ENCODE measurements around the gene ZNRD2.

Gene ZNRD2

DNA sequence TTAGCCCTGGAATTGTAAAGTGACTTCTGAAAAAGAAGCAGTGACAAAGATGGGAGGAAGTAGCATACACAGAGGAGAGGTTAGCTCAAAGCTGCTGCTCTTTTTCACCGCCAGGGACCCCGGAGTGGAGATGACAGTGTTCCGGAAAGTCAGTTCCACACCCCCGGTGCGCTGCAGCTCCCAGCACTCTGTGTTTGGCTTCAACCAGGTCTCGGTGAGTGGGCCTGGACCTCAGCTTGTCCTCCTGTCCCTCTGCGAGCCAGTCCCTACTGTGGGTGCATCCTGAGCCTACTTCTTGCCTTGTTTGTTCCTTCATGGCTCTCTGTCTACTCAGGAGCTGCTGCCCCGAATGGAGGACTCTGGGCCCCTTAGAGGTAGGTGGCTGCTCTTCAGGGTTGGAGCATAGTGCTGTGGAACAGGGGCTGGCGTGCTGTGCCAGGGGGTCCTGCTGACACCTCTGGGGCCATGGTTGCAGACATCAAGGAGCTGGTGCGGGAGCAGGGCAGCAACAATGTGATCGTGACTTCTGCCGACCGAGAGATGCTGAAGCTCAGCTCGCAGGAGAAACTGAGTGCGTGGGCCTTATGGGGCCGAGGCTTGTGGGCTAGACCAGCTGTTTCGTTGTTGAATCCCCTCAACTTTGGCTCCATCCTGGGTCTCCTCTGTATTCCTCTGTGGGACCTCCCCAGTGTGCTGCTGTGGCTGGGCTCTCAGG is 47.0 kb downstream of the ZNRD2 start:
- TF ChIP-seq, protein P1, sequence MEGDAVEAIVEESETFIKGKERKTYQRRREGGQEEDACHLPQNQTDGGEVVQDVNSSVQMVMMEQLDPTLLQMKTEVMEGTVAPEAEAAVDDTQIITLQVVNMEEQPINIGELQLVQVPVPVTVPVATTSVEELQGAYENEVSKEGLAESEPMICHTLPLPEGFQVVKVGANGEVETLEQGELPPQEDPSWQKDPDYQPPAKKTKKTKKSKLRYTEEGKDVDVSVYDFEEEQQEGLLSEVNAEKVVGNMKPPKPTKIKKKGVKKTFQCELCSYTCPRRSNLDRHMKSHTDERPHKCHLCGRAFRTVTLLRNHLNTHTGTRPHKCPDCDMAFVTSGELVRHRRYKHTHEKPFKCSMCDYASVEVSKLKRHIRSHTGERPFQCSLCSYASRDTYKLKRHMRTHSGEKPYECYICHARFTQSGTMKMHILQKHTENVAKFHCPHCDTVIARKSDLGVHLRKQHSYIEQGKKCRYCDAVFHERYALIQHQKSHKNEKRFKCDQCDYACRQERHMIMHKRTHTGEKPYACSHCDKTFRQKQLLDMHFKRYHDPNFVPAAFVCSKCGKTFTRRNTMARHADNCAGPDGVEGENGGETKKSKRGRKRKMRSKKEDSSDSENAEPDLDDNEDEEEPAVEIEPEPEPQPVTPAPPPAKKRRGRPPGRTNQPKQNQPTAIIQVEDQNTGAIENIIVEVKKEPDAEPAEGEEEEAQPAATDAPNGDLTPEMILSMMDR (IDR thresholded peaks at IDR 0.05; ENCODE audit: unreplicated experiment in 3 of 3): no peak
- Mint-ChIP-seq H3K4me1 (peaks cover 16% of the 10 kb centered on the region), H3K4me3 (peak overlapping the region; percentile 90 to 97 (median 95)), H3K27me3 (ENCODE audit: low read depth) (no peaks in the 10 kb centered on the region), H3K27ac (no peak overlapping the region), H3K9me3 (no peaks in the 10 kb centered on the region), H3K36me3 (ENCODE audit: low read depth) (peaks cover 14% of the 10 kb centered on the region)

DNA sequence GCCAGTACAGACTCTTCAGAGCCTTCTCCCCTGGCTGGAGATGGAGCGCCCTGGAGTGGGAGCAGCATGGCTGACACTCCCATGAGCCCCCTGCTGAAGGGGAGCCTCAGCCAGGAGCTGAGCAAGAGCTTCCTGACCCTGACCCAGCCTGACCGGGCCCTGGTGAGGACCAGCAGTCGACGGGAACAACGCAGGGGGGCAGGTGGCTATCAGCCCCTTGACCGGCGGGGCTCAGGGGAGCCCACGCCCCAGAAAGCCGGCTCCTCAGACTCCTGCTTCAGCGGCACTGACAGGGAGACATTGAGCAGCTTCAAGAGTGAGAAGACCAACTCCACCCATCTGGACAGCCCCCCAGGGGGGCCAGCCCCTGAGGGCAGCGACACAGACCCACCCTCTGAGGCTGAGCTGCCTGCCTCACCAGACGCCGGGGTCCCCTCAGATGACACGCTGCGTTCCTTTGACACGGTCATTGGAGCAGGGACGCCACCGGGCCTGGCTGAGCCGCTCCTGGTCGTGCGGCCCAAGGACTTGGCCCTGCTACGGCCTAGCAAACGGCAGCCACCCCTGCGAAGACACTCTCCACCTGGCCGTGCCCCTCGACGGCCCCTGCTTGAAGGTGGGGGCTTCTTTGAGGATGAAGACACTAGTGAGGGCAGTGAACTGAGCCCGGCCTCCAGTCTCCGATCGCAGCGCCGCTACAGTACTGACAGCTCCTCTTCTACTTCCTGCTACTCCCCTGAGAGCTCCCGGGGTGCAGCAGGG is 47.9 kb downstream of the ZNRD2 start:
- Mint-ChIP-seq H3K27me3 (ENCODE audit: low read depth) (no peaks in the 10 kb centered on the region), H3K36me3 (ENCODE audit: low read depth) (peaks cover 18% of the 10 kb centered on the region), H3K27ac (no peak overlapping the region), H3K4me3 (peak overlapping the region; percentile 90 to 97 (median 95)), H3K9me3 (no peaks in the 10 kb centered on the region), H3K4me1 (peaks cover 12% of the 10 kb centered on the region)
- TF ChIP-seq, protein P1 (IDR thresholded peaks at IDR 0.05; ENCODE audit: unreplicated experiment in 3 of 3): no peak

DNA sequence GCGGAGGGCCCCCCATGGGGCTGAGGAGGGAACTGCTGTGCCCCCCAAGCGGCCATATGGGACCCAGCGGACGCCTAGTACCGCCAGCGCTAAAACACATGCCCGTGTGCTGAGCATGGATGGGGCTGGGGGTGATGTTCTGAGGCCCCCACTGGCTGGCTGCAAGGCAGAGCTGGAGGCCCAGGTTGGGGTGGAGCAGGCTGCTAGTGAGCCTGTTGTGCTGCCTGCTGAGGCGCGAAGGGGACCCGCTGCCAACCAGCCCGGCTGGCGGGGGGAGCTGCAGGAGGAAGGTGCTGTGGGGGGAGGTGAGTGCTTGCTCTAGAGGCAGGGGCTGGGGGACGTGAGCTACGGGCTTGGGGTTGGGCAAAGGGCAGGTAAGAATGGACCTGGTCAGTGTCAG is 48.5 kb downstream of the ZNRD2 start:
- H3K4me3 Mint-ChIP-seq: peak overlapping the region; percentile 43 to 73 (median 72)
- H3K27ac Mint-ChIP-seq: no peak overlapping the region
- TF ChIP-seq, protein P1 (IDR thresholded peaks at IDR 0.05; ENCODE audit: unreplicated experiment in 3 of 3): no peak
- H3K4me1 Mint-ChIP-seq: peaks cover 12% of the 10 kb centered on the region
- no peaks in the 10 kb centered on the region for H3K9me3 Mint-ChIP-seq
- H3K36me3 Mint-ChIP-seq (ENCODE audit: low read depth): peaks cover 18% of the 10 kb centered on the region
- H3K27me3 Mint-ChIP-seq (ENCODE audit: low read depth): no peaks in the 10 kb centered on the region

DNA sequence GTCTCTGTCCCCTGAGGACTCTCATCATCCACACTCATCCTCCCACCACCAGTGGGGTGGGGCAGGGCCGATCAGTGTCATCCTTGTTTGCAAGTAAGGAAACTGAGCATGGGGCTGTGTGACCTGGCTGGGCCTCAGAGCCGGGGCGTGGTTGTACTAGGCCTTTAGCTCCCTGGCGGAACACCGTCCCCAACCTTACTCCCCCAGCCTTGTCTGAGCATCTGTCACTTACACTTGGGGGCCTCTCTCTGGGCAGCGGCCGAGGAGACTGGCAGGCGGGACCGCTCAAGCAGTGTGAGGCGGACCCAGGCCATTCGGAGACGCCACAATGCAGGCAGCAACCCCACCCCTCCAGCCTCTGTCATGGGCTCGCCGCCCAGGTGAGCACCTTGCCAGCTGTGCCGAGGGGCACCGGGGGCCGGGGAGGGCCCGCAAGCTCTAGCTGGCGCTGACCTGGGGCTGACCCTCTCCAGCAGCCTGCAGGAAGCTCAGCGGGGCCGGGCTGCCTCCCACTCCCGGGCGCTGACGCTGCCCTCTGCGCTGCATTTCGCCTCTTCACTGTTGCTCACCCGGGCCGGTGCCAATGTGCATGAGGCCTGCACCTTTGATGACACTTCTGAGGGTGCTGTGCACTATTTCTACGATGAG is 49.1 kb downstream of the ZNRD2 start:
- TF ChIP-seq, protein P1 (IDR thresholded peaks at IDR 0.05; ENCODE audit: unreplicated experiment in 3 of 3): no peak
- no peak overlapping the region for H3K27ac Mint-ChIP-seq
- H3K36me3 Mint-ChIP-seq (ENCODE audit: low read depth): peaks cover 21% of the 10 kb centered on the region
- H3K4me1 Mint-ChIP-seq: peaks cover 12% of the 10 kb centered on the region
- H3K27me3 Mint-ChIP-seq (ENCODE audit: low read depth): no peaks in the 10 kb centered on the region
- H3K9me3 Mint-ChIP-seq: no peaks in the 10 kb centered on the region
- peak overlapping the region; percentile 52 to 73 (median 72) for H3K4me3 Mint-ChIP-seq

DNA sequence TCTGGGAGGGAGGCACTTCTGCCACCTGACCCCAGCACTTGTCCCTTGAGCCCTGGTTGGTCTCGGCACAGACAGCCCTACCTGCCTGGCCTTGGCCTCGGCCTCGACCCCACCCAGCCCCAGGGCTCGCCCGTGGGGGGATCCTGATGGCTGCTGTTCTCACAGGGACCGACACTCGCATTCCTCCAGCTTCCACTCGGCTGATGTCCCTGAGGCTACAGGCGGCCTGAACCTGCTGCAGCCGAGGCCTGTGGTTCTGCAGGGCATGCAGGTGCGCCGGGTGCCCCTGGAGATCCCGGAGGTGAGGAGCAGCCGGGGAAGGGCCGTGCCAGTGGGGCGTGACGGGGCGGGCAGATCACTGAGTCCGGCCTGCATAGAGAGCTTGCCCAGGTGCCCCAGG is 50.4 kb downstream of the ZNRD2 start:
- H3K9me3 Mint-ChIP-seq: no peaks in the 10 kb centered on the region
- TF ChIP-seq, protein P1 (IDR thresholded peaks at IDR 0.05; ENCODE audit: unreplicated experiment in 3 of 3): no peak
- H3K27me3 Mint-ChIP-seq (ENCODE audit: low read depth): no peaks in the 10 kb centered on the region
- H3K4me1 Mint-ChIP-seq: peaks cover 8% of the 10 kb centered on the region
- H3K4me3 Mint-ChIP-seq: no peak overlapping the region
- H3K36me3 Mint-ChIP-seq (ENCODE audit: low read depth): peaks cover 22% of the 10 kb centered on the region
- no peak overlapping the region for H3K27ac Mint-ChIP-seq
